Hepatocyte (in vitro differentiated cells): ENCODE measurements around the gene PEX11B. TPM values are rescaled to one million over a fixed set of nuclear protein-coding genes. Genes with fewer than 3 reads are reported as not detected.
A peak's percentile ranks its signal among the peaks of the same experiment; 100 is the strongest.

Experiments
- DNase-seq: peaks from one replicate; pipeline ENCODE4 v3.0.0-alpha.2; 2016; ENCODE audit warnings: low spot score
- H2AFZ ChIP-seq: fragments of 200-600 bp; sonication (generic); 2 replicates; pipeline ENCODE4 v1.6.0; 2016; ENCODE audit warnings: antibody characterized with exemption, mild to moderate bottlenecking
- H3K27ac ChIP-seq: fragments of 200-600 bp; sonication (generic); 2 replicates; pipeline ENCODE4 v1.5.1; 2016; ENCODE audit warnings: mild to moderate bottlenecking
- H3K27me3 ChIP-seq: fragments of 200-600 bp; sonication (generic); 2 replicates; pipeline ENCODE4 v1.6.1; 2016
- H3K36me3 ChIP-seq: fragments of 200-600 bp; sonication (generic); replicated peaks from 2 replicates; pipeline ENCODE4 v1.5.1; 2016; ENCODE audit warnings: low read depth; ENCODE audit not compliant: insufficient read depth
- H3K4me1 ChIP-seq: fragments of 200-600 bp; sonication (generic); 2 replicates; pipeline ENCODE4 v1.5.1; 2016; ENCODE audit warnings: mild to moderate bottlenecking, moderate library complexity; ENCODE audit not compliant: insufficient read depth
- H3K4me2 ChIP-seq: fragments of 200-600 bp; sonication (generic); 2 replicates; pipeline ENCODE4 v1.6.0; 2016
- H3K4me3 ChIP-seq: fragments of 200-600 bp; sonication (generic); 2 replicates; pipeline ENCODE4 v1.5.1; 2016; ENCODE audit warnings: mild to moderate bottlenecking
- H3K79me2 ChIP-seq: fragments of 200-600 bp; sonication (generic); 2 replicates; pipeline ENCODE4 v1.6.0; 2017; ENCODE audit warnings: mild to moderate bottlenecking
- H3K9me2 ChIP-seq: fragments of 200-600 bp; sonication (generic); replicated peaks from 2 replicates; pipeline ENCODE4 v1.6.0; 2017; ENCODE audit warnings: mild to moderate bottlenecking; ENCODE audit not compliant: insufficient read depth
- H3K9me3 ChIP-seq: fragments of 200-600 bp; sonication (generic); 2 replicates; pipeline ENCODE4 v1.5.1; 2016; ENCODE audit warnings: low read depth, mild to moderate bottlenecking
- H4K20me1 ChIP-seq: fragments of 200-600 bp; sonication (generic); 2 replicates; pipeline ENCODE4 v1.6.0; 2016; ENCODE audit warnings: mild to moderate bottlenecking; ENCODE audit not compliant: insufficient read depth, poor library complexity, severe bottlenecking
- CTCF ChIP-seq: fragments of 200-600 bp; sonication (generic); IDR thresholded peaks from 2 replicates; pipeline ENCODE4 v1.5.1; 2016; ENCODE audit warnings: antibody characterized with exemption, mild to moderate bottlenecking; ENCODE audit not compliant: poor library complexity
- EZH2 ChIP-seq: fragments of 200-600 bp; sonication (generic); IDR thresholded peaks from 2 replicates; pipeline ENCODE4 v1.6.1; 2016; ENCODE audit warnings: antibody characterized with exemption, mild to moderate bottlenecking, borderline replicate concordance
- EZH2phosphoT487 ChIP-seq: fragments of 200-600 bp; sonication (generic); IDR thresholded peaks from one replicate; pipeline ENCODE4 v1.6.1; 2018; ENCODE audit warnings: antibody characterized with exemption, mild to moderate bottlenecking, low read depth, moderate library complexity; ENCODE audit not compliant: unreplicated experiment, severe bottlenecking
- whole genome bisulfite sequencing: methylation state at CpG from one replicate; pipeline ENCODE4 v1.1.6; 2016; ENCODE audit warnings: low lambda C conversion rate; ENCODE audit errors: missing lambda C conversion rate; 5-methylcytosine and 5-hydroxymethylcytosine counted together
- polyA plus RNA-seq: library from polyadenylated mRNA; unstranded; fragments of >200 nt; fragmentation: Nextera tagmentation; extraction: Ambion mirVana; gene quantifications from 2 replicates; pipeline ENCODE4 v1.2.1, GENCODE V29; 2016
- total RNA-seq: library from RNA; depleted of rRNA; stranded (reverse); fragments of >200 nt; gene quantifications from 2 replicates; pipeline ENCODE4 v1.2.3, GENCODE V29; 2014

Gene PEX11B
- total and polyA plus RNA-seq, 2 experiments from 2014 or later, result 28.1 to 30.4 TPM

DNA sequence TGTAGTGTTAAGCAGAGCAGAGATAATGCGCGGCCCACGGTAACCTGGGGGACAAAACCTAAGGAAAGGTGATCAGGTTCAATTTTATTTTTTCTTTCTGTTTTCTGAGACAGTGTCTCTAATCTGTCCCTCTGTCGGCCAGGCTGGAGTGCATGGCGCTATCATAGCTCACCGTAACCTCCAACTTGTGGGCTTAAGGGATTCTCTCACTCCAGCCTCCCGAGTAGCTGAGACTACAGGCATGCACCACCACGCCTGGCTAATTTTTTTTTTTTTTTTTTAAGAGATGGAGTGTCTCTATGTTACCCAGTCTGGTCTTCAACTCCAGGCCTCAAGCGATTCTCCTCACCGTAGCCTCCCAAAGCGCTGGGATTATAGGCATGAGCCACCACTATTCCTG, 32.1 kb downstream of the PEX11B start:
- no peaks in the 10 kb centered on the region for H3K79me2 ChIP-seq
- WGBS, result 54% methylated on average over 11 of the region's 11 CpGs
- no peaks in the 10 kb centered on the region for H3K9me2 ChIP-seq
- H3K4me1 ChIP-seq, result peaks cover 8% of the 10 kb centered on the region
- peaks cover 20% of the 10 kb centered on the region for H3K27me3 ChIP-seq
- peak overlapping the region; percentile 85 for H3K4me2 ChIP-seq
- no peaks in the 10 kb centered on the region for H3K9me3 ChIP-seq
- TF ChIP-seq CTCF, result no peak
- TF ChIP-seq EZH2phosphoT487, result no peak
- no peak overlapping the region for H3K27ac ChIP-seq
- H3K4me3 ChIP-seq, result peak overlapping the region; percentile 65
- no peak for DNase-seq
- no peaks in the 10 kb centered on the region for H4K20me1 ChIP-seq
- H3K36me3 ChIP-seq, result no peaks in the 10 kb centered on the region
- peak overlapping the region; percentile 73 for H2AFZ ChIP-seq

DNA sequence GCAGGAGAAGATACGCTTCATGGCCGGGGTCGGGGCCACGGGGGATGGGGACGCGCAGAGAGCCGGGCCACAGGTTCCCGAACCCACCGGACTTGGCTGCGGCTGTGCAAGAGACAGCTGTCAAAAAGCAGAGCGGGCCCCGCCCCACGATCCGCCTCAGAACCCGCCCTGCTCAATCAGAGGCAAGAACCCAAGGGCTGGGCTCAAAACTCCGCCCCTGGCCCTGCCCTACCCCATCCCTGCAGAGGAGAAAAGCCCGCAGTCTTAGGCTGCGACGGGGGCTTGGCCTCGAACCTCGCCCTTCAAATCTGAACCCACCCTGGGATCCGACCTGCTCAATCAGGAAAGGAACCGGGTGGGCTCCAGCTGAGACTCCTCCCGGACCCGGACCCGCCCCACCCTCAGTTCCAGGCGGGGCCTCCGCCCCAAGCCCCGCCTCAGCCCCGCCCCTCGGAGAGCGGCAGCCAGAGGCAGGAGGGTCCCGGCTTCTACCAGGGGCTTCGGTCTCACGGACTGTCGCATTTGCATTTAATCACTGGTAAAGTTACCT, 32.7 kb downstream of the PEX11B start, which contains the start of gene ANKRD35:
Gene ANKRD35 (minus strand): TSS at position 129 of the 550 bp plus-strand sequence. CDS start 108 bp downstream, at position 21.
- Histone ChIP-seq H2AFZ (peak within 1 kb of the TSS; percentile 73), H3K36me3 (no peaks in the 10 kb centered on the region), H3K9me2 (no peaks in the 10 kb centered on the region), H4K20me1 (no peaks in the 10 kb centered on the region), H3K27me3 (peaks cover 20% of the 10 kb centered on the region), H3K4me1 (peaks cover 4% of the 10 kb centered on the region), H3K4me3 (peak within 1 kb of the TSS; percentile 65), H3K4me2 (peak within 1 kb of the TSS; percentile 85), H3K9me3 (no peaks in the 10 kb centered on the region), H3K27ac (no peak within 1 kb of the TSS), H3K79me2 (no peaks in the 10 kb centered on the region)
- no peak for TF ChIP-seq CTCF
- no peak for TF ChIP-seq EZH2phosphoT487
- TF ChIP-seq EZH2, result no peak
- WGBS, result 7% methylated on average over 3 of the region's 36 CpGs
- DNase-seq, result peak; percentile 90

- WGBS, result 69% methylated on average over 1 of the region's 1 CpG
- H2AFZ ChIP-seq, result no peak overlapping the region
- H3K4me2 ChIP-seq, result no peak overlapping the region
These were observed 33.8 kb downstream of the PEX11B start for GRCh38 chr1:145884675-145885074.

More at GRCh38 chr1:145884675-145885074, 33.8 kb downstream of the PEX11B start:
- Histone ChIP-seq H3K79me2 (no peaks in the 10 kb centered on the region), H3K36me3 (no peaks in the 10 kb centered on the region), H3K27ac (no peak overlapping the region), H3K9me2 (no peaks in the 10 kb centered on the region), H3K9me3 (no peaks in the 10 kb centered on the region), H3K4me3 (no peak overlapping the region), H3K4me1 (peaks cover 4% of the 10 kb centered on the region), H4K20me1 (no peaks in the 10 kb centered on the region), H3K27me3 (peaks cover 20% of the 10 kb centered on the region)
- TF ChIP-seq EZH2, result no peak
- no peak for TF ChIP-seq EZH2phosphoT487
- no peak for TF ChIP-seq CTCF
- no peak for DNase-seq
